GM18511 (cell line): ENCODE measurements around the gene HMCN2.

Experiments used
- ATAC-seq: cut with Tn5 transposase; IDR thresholded peaks from one replicate; pipeline ENCODE4 v1.9.1; 2021; ENCODE audit warnings: mild to moderate bottlenecking, moderate library complexity; ENCODE audit not compliant: unreplicated experiment

Gene HMCN2

GRCh38 chr9:130288926-130289690 lies 23.5 kb downstream of the HMCN2 start:
- no peak for ATAC-seq

- no peak for ATAC-seq
These were observed 24.2 kb downstream of the HMCN2 start for GRCh38 chr9:130289711-130290241.

- no peak for ATAC-seq
These were observed 25.0 kb downstream of the HMCN2 start for GRCh38 chr9:130290291-130291181.

GRCh38 chr9:130291474-130291873 lies 25.9 kb downstream of the HMCN2 start:
- ATAC-seq = no peak

GRCh38 chr9:130292106-130292505 lies 26.5 kb downstream of the HMCN2 start:
- ATAC-seq = no peak

- ATAC-seq = no peak
These were observed 29.1 kb downstream of the HMCN2 start for GRCh38 chr9:130294664-130295063.

GRCh38 chr9:130295431-130295830 lies 29.9 kb downstream of the HMCN2 start:
- ATAC-seq = no peak

- ATAC-seq = no peak
These were observed 30.6 kb downstream of the HMCN2 start for GRCh38 chr9:130295945-130296782.

GRCh38 chr9:130296783-130297055 lies 31.2 kb downstream of the HMCN2 start:
- no peak for ATAC-seq

GRCh38 chr9:130297371-130297770 lies 31.8 kb downstream of the HMCN2 start:
- ATAC-seq = no peak

GRCh38 chr9:130298662-130299279 lies 33.2 kb downstream of the HMCN2 start:
- no peak for ATAC-seq

- ATAC-seq = no peak
These were observed 34.4 kb downstream of the HMCN2 start for GRCh38 chr9:130299785-130300615.

GRCh38 chr9:130300739-130301138 lies 35.2 kb downstream of the HMCN2 start:
- no peak for ATAC-seq

- no peak for ATAC-seq
These were observed 36.1 kb downstream of the HMCN2 start for GRCh38 chr9:130301483-130302286.

GRCh38 chr9:130302785-130303612 lies 37.4 kb downstream of the HMCN2 start:
- no peak for ATAC-seq

- no peak for ATAC-seq
These were observed 38.1 kb downstream of the HMCN2 start for GRCh38 chr9:130303613-130304055.

- ATAC-seq = no peak
These were observed 38.6 kb downstream of the HMCN2 start for GRCh38 chr9:130304116-130304515.

GRCh38 chr9:130304643-130305042 lies 39.1 kb downstream of the HMCN2 start:
- no peak for ATAC-seq
